Type B pancreatic cell (in vitro differentiated cells): Measurements from ENCODE around the gene MYO3B. TPM values are rescaled to one million over a fixed set of nuclear protein-coding genes. Genes with fewer than 3 reads are reported as not detected.

ENCODE experiments used
- DNase-seq: peaks from one replicate; pipeline ENCODE4 v3.0.0; 2021; ENCODE audit warnings: mixed read lengths; ENCODE audit not compliant: unreplicated experiment; ENCODE audit errors: extremely low spot score
- H3K27ac Mint-ChIP-seq: 2 replicates; pipeline ENCODE4 v1.8.0; 2021; ENCODE audit warnings: mild to moderate bottlenecking, mixed read lengths
- H3K27me3 Mint-ChIP-seq: 2 replicates; pipeline ENCODE4 v1.8.0; 2021; ENCODE audit warnings: mixed read lengths
- H3K36me3 Mint-ChIP-seq: 2 replicates; pipeline ENCODE4 v1.8.0; 2021; ENCODE audit warnings: mixed read lengths
- H3K4me1 Mint-ChIP-seq: one replicate; pipeline ENCODE4 v1.8.0; 2021; ENCODE audit warnings: mixed read lengths; ENCODE audit not compliant: unreplicated experiment
- H3K4me3 Mint-ChIP-seq: 2 replicates; pipeline ENCODE4 v1.8.0; 2021; ENCODE audit warnings: mild to moderate bottlenecking, mixed read lengths
- H3K9me3 Mint-ChIP-seq: 2 replicates; pipeline ENCODE4 v1.8.0; 2021; ENCODE audit warnings: mixed read lengths
- CTCF ChIP-seq: fragments of 200-600 bp; sonication (generic); conservative IDR thresholded peaks from 2 replicates; pipeline ENCODE4 v1.5.0; 2021; ENCODE audit warnings: antibody characterized with exemption, mild to moderate bottlenecking
- total RNA-seq: library from RNA; stranded (reverse); gene quantifications from 2 replicates; pipeline ENCODE4 v1.2.1, GENCODE V29; 2021; ENCODE audit warnings: low replicate concordance

Gene MYO3B
- total RNA-seq, 1 donor from 2014 or later = 0.46 TPM

- Mint-ChIP-seq H3K36me3 (no peaks in the 10 kb centered on the region), H3K9me3 (no peaks in the 10 kb centered on the region), H3K27ac (no peak overlapping the region), H3K27me3 (peaks cover 8% of the 10 kb centered on the region), H3K4me1 (peaks cover 14% of the 10 kb centered on the region), H3K4me3 (no peak overlapping the region)
- no peak for TF ChIP-seq CTCF
- no peak for DNase-seq
Measured at GRCh38 chr2:170236680-170237047, 58.7 kb downstream of the MYO3B start.

GRCh38 chr2:170237572-170238120 is 59.7 kb downstream of the MYO3B start:
- DNase-seq = no peak
- no peaks in the 10 kb centered on the region for H3K9me3 Mint-ChIP-seq
- no peaks in the 10 kb centered on the region for H3K36me3 Mint-ChIP-seq
- H3K4me1 Mint-ChIP-seq = peaks cover 14% of the 10 kb centered on the region
- peaks cover 8% of the 10 kb centered on the region for H3K27me3 Mint-ChIP-seq
- H3K4me3 Mint-ChIP-seq = no peak overlapping the region
- TF ChIP-seq CTCF = no peak
- no peak overlapping the region for H3K27ac Mint-ChIP-seq

GRCh38 chr2:170238776-170239175 is 60.8 kb downstream of the MYO3B start:
- Mint-ChIP-seq H3K27ac (no peak overlapping the region), H3K9me3 (no peaks in the 10 kb centered on the region), H3K36me3 (no peaks in the 10 kb centered on the region), H3K27me3 (peaks cover 16% of the 10 kb centered on the region), H3K4me1 (peaks cover 14% of the 10 kb centered on the region), H3K4me3 (no peak overlapping the region)
- no peak for DNase-seq
- no peak for TF ChIP-seq CTCF

GRCh38 chr2:170240629-170241028 is 62.7 kb downstream of the MYO3B start:
- no peak overlapping the region for H3K4me3 Mint-ChIP-seq
- peaks cover 21% of the 10 kb centered on the region for H3K27me3 Mint-ChIP-seq
- no peak overlapping the region for H3K27ac Mint-ChIP-seq
- TF ChIP-seq CTCF = no peak
- H3K36me3 Mint-ChIP-seq = no peaks in the 10 kb centered on the region
- DNase-seq = no peak
- H3K4me1 Mint-ChIP-seq = peaks cover 14% of the 10 kb centered on the region
- H3K9me3 Mint-ChIP-seq = no peaks in the 10 kb centered on the region

GRCh38 chr2:170241756-170242155 is 63.8 kb downstream of the MYO3B start:
- Mint-ChIP-seq H3K4me3 (no peak overlapping the region), H3K27ac (no peak overlapping the region), H3K27me3 (peaks cover 20% of the 10 kb centered on the region), H3K4me1 (peaks cover 9% of the 10 kb centered on the region), H3K36me3 (no peaks in the 10 kb centered on the region), H3K9me3 (no peaks in the 10 kb centered on the region)
- no peak for DNase-seq
- TF ChIP-seq CTCF = no peak
